Heart left ventricle (tissue), 16 donors: ENCODE results near the gene FAM241B. TPM values are rescaled to one million over a fixed set of nuclear protein-coding genes. Genes with fewer than 3 reads are reported as not detected.

Experiments used
- ATAC-seq, 4 donors: fragments of 200-7000 bp; cut with Tn5 transposase; one replicate each; pipeline ENCODE4 v1.9.1; 2020 to 2022; ENCODE audit warnings: moderate library complexity in 4 of 4, mild to moderate bottlenecking in 3 of 4, moderate number of reproducible peaks in 1 of 4
- DNase-seq, 5 donors: peaks; one replicate each; pipeline ENCODE4 v3.0.0-alpha.2; 2020
- H3K27ac ChIP-seq, 12 donors: fragments of 200-600 bp; sonication (generic) in 4 of 12; one replicate each; pipeline versions ENCODE4 v1.5.0 to v1.8.0; 2016 to 2022; ENCODE audit warnings: mild to moderate bottlenecking in 2 of 12
- H3K27me3 ChIP-seq, 9 donors: fragments of 200-600 bp; sonication (generic) in 2 of 9; one replicate each; pipeline versions ENCODE4 v1.5.1 to v1.8.0; 2016 to 2022; ENCODE audit warnings: mild to moderate bottlenecking in 3 of 9
- H3K36me3 ChIP-seq, 9 donors: fragments of 200-600 bp; sonication (generic) in 2 of 9; one replicate each; pipeline versions ENCODE4 v1.5.0 to v1.8.0; 2018 to 2022; ENCODE audit warnings: mild to moderate bottlenecking in 2 of 9
- H3K4me1 ChIP-seq, 12 donors: fragments of 200-600 bp; sonication (generic) in 4 of 12; one replicate each; pipeline versions ENCODE4 v1.5.0 to v1.8.0; 2016 to 2022; ENCODE audit warnings: mild to moderate bottlenecking in 3 of 12
- H3K4me3 ChIP-seq, 12 donors: fragments of 200-600 bp; sonication (generic) in 4 of 12; one replicate each; pipeline versions ENCODE4 v1.5.0 to v1.8.0; 2017 to 2022; ENCODE audit warnings: mild to moderate bottlenecking in 9 of 12, moderate library complexity in 4 of 12
- H3K9me3 ChIP-seq, 12 donors: fragments of 200-600 bp; sonication (generic) in 4 of 12; one replicate each; pipeline versions ENCODE4 v1.5.0 to v1.8.0; 2016 to 2022; ENCODE audit warnings: mild to moderate bottlenecking in 1 of 12
- POLR2A ChIP-seq, 2 donors: fragments of 450-650 bp; IDR thresholded peaks; one replicate each; pipeline ENCODE4 v1.6.1; 2017; ENCODE audit warnings: antibody characterized with exemption in 2 of 2, mild to moderate bottlenecking in 2 of 2, moderate library complexity in 2 of 2
- WGBS, 4 donors: extraction: QIAGEN DNeasy Blood & Tissue Kit in 2 of 4; methylation state at CpG; one replicate each; pipeline versions ENCODE4 v1.1.5 to v1.1.7; 2013 to 2018; 5-methylcytosine and 5-hydroxymethylcytosine counted together
- intact Hi-C, 10 donors: fragments of 100-400 bp; cut with DNase I; formaldehyde crosslinking; loops; one replicate each; pipeline versions ENCODE4 v1.11.1 to v1.14.2; 2022
- polyA plus RNA-seq, 2 donors: library from polyadenylated mRNA; stranded (reverse); fragments of 200-250 nt; gene quantifications; one replicate each; pipeline ENCODE4 v1.2.3, GENCODE V29; 2013
- total RNA-seq, 9 donors: library from RNA; depleted of rRNA in 2 of 9; stranded (reverse); fragments of >200 nt in 2 of 9; fragmentation: NEBNext Ultra II Directional in 3 of 9; extraction: Animal tissue kit (Norgen Biotek cat#: 25700) in 3 of 9; gene quantifications; one replicate each; pipeline versions ENCODE4 v1.1.0 to v1.2.4, GENCODE V29; 2016 to 2023
- TF ChIP-seq, protein P1 (sequence below), 12 donors: fragments of 200-600 bp; sonication (generic) in 4 of 12; IDR thresholded peaks; one replicate each; pipeline versions ENCODE4 v1.5.0 to v1.8.0; 2018 to 2022; ENCODE audit warnings: antibody characterized with exemption in 12 of 12, mild to moderate bottlenecking in 5 of 12
- donor health status: ischemic (EF 13 %, LVEDD 7.1; RV severe dilation, severe dysfunction).
- donor health status: healthy with polysubstance abuse.
- donor health status: DM: no; HTN: yes; CAD: no.
- donor health status: DM: no; HTN: no; CAD: no.
- donor health status: ischemic (EF 25% LVEDD 6.9; RV normal size, moderate dysfunction).
- donor health status: ischemic (EF 25% LVEDD 5.7; RV mildly dilated, moderate dysfunction).
- donor health status: healthy.
- donor health status: DM: yes; HTN: yes; CAD: no.
- donor health status: ischemic (EF 35%, LVEDD 5.7; RV mildly dilated, moderate dysfunction).
- donor health status: nonischemic (EF 11% LVEDD 7.7; RV severe dilation, severe dysfunction).
- donor health status: DM: yes; HTN: yes; CAD: no.
- donor health status: PGD.
- donor health status: ischemic (EF 29% LVEDD 5.4; RV normal size, mild dysfunction).
- donor health status: nonischemic (EF 23%, LVEDD 6.1; RV moderate dilation, normal function).

Gene FAM241B
- total and polyA plus RNA-seq, 11 donors, result 0.64 to 7.8 (median 4.5) TPM

GRCh38 chr10:69655124-69655867 lies 25.2 kb downstream of the FAM241B start:
- 78 to 90% (median 80%) methylated on average over 17 to 20 of the region's 20 CpGs for WGBS, 4 donors
- DNase-seq (no peak), ATAC-seq (no peak)
- H3K27me3 ChIP-seq, result peaks cover 0 to 11% (median 4%) of the 10 kb centered on the region in 9 donors
- H3K27ac ChIP-seq, result no peak overlapping the region
- peaks cover 0 to 11% (median 0%) of the 10 kb centered on the region in 12 donors for H3K4me1 ChIP-seq
- no peak overlapping the region for H3K4me3 ChIP-seq
- H3K9me3 ChIP-seq, result no peaks in the 10 kb centered on the region
- TF ChIP-seq POLR2A (IDR thresholded peaks at IDR 0.05), result no peak
- TF ChIP-seq, protein P1, sequence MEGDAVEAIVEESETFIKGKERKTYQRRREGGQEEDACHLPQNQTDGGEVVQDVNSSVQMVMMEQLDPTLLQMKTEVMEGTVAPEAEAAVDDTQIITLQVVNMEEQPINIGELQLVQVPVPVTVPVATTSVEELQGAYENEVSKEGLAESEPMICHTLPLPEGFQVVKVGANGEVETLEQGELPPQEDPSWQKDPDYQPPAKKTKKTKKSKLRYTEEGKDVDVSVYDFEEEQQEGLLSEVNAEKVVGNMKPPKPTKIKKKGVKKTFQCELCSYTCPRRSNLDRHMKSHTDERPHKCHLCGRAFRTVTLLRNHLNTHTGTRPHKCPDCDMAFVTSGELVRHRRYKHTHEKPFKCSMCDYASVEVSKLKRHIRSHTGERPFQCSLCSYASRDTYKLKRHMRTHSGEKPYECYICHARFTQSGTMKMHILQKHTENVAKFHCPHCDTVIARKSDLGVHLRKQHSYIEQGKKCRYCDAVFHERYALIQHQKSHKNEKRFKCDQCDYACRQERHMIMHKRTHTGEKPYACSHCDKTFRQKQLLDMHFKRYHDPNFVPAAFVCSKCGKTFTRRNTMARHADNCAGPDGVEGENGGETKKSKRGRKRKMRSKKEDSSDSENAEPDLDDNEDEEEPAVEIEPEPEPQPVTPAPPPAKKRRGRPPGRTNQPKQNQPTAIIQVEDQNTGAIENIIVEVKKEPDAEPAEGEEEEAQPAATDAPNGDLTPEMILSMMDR (IDR thresholded peaks at IDR 0.05), result no peak
- intact Hi-C loops, result loop anchor here in 1 of 10 donors (10.0 kb wide), 1 partner anchor 140 kb away; no protein-coding TSS in a partner anchor
- no peaks in the 10 kb centered on the region for H3K36me3 ChIP-seq

DNA sequence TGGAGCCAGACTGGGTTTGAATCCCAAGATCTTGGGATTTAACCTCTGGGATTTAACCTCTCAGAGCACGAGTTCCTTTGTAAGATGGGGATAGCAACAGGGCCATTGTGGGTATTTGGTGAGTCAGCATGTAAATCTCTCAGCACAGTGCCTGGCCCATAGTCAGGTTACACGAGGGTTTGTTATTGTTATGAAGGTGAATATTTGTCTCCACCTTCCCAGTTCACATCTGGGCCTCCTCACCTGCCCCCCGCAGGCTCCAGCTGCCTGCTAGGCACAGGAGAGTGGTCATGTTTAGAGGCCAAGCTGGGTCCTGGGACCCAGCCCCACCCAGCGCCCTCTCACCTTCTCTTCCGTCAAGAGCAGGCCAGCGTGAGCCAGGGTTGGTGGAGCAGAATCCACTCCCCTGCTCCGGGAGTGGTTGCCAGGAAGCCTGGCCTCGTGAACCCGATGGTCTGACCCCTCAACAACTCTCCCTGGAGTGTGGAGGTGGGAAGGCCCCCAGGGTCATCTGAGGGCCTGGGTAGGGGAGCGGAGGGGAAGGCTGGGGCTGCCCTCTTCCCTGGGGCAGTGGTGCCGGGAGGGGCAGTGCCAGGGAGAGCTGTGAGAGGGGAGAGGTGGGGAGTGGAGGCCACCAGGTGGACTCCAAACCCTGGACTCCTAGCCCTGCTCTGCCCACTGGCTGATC lies 26.0 kb downstream of the FAM241B start:
- intact Hi-C loops, result loop anchor here in 1 of 10 donors (10.0 kb wide), 1 partner anchor 139 kb away; no protein-coding TSS in a partner anchor
- Histone ChIP-seq H3K27me3 (peaks cover 0 to 14% (median 4%) of the 10 kb centered on the region in 9 donors), H3K36me3 (no peaks in the 10 kb centered on the region), H3K4me1 (peaks cover 0 to 11% (median 0%) of the 10 kb centered on the region in 12 donors), H3K9me3 (no peaks in the 10 kb centered on the region), H3K27ac (no peak overlapping the region), H3K4me3 (no peak overlapping the region)
- WGBS, 4 donors, result 72 to 90% (median 78%) methylated on average over 11 of the region's 11 CpGs
- DNase-seq (no peak), ATAC-seq (no peak)
- TF ChIP-seq POLR2A (IDR thresholded peaks at IDR 0.05), result no peak
- TF ChIP-seq, protein P1 (IDR thresholded peaks at IDR 0.05), result no peak

- ATAC-seq (no peak), DNase-seq (no peak)
- H3K9me3 ChIP-seq, result no peaks in the 10 kb centered on the region
- peaks cover 0 to 11% (median 0%) of the 10 kb centered on the region in 12 donors for H3K4me1 ChIP-seq
- H3K27me3 ChIP-seq, result peaks cover 0 to 14% (median 4%) of the 10 kb centered on the region in 9 donors
- intact Hi-C loops, result loop anchor here in 1 of 10 donors (10.0 kb wide), 1 partner anchor 138 kb away; no protein-coding TSS in a partner anchor
- 26 to 39% (median 30%) methylated on average over 5 of the region's 5 CpGs for WGBS, 4 donors
- no peak overlapping the region for H3K27ac ChIP-seq
- no peak overlapping the region for H3K4me3 ChIP-seq
- no peaks in the 10 kb centered on the region for H3K36me3 ChIP-seq
- TF ChIP-seq, protein P1 (IDR thresholded peaks at IDR 0.05), result no peak
These were observed 26.8 kb downstream of the FAM241B start for GRCh38 chr10:69656742-69657269.

DNA sequence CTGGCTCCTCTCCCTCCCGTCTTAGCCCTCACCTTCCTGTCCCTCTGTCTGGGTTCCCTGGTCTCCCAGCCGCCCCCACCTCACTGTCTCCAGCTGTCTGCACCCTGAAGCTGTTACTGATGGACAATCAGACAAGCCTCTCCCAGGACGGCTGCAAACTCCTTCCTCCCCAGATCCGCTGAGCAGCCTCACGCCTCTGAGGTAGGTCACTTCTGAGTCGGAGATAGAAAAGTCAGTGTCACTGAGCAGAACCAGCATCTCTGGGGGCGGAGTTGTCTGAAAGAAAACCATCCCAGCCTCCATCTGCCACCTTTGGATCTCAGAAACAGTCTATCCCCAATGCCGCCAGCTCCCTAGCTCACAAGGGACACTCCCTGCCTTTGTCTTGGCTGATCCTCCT lies 27.4 kb downstream of the FAM241B start:
- Histone ChIP-seq H3K9me3 (no peaks in the 10 kb centered on the region), H3K27ac (no peak overlapping the region), H3K4me1 (peaks cover 0 to 11% (median 0%) of the 10 kb centered on the region in 12 donors), H3K36me3 (no peaks in the 10 kb centered on the region), H3K27me3 (peaks cover 0 to 14% (median 4%) of the 10 kb centered on the region in 9 donors), H3K4me3 (no peak overlapping the region)
- DNase-seq, result no peak
- no peak for TF ChIP-seq POLR2A (IDR thresholded peaks at IDR 0.05)
- TF ChIP-seq, protein P1 (IDR thresholded peaks at IDR 0.05), result no peak
- WGBS, 4 donors, result 19 to 24% (median 21%) methylated on average over 8 of the region's 8 CpGs
- no peak for ATAC-seq
- intact Hi-C loops, result loop anchor here in 1 of 10 donors (10.0 kb wide), 1 partner anchor 137 kb away; no protein-coding TSS in a partner anchor
